Mesodermal cell (in vitro differentiated cells): ENCODE data around the gene G6PC3.

Source experiments
- H3K27ac ChIP-seq: 2 replicates; pipeline ENCODE4 v1.7.0; 2013; ENCODE audit warnings: mild to moderate bottlenecking, low read depth, low read length, moderate library complexity; ENCODE audit not compliant: severe bottlenecking
- H3K36me3 ChIP-seq: 2 replicates; pipeline ENCODE4 v1.7.1; 2013; ENCODE audit warnings: mild to moderate bottlenecking, low read length, moderate library complexity; ENCODE audit not compliant: control insufficient read depth, insufficient read depth
- H3K4me1 ChIP-seq: one replicate; pipeline ENCODE4 v1.7.1; 2013; ENCODE audit warnings: mild to moderate bottlenecking, low read length; ENCODE audit not compliant: insufficient read depth, control insufficient read depth, poor library complexity, severe bottlenecking
- H3K4me3 ChIP-seq: 2 replicates; pipeline ENCODE4 v1.7.0; 2013; ENCODE audit warnings: low read length, control low read depth, mild to moderate bottlenecking; ENCODE audit not compliant: insufficient read depth, poor library complexity, severe bottlenecking; ENCODE audit errors: extremely low read depth
- H3K9me3 ChIP-seq: 2 replicates; pipeline ENCODE4 v1.7.1; 2013; ENCODE audit warnings: mild to moderate bottlenecking, low read length, moderate library complexity; ENCODE audit not compliant: control insufficient read depth
- WGBS, 2 experiments: methylation state at CpG; one replicate each; pipeline ENCODE4 v1.1.5; 2013; ENCODE audit warnings: missing lambda C conversion rate in 2 of 2; ENCODE audit not compliant: insufficient coverage in 2 of 2; 5-methylcytosine and 5-hydroxymethylcytosine counted together

G6PC3 gene

DNA sequence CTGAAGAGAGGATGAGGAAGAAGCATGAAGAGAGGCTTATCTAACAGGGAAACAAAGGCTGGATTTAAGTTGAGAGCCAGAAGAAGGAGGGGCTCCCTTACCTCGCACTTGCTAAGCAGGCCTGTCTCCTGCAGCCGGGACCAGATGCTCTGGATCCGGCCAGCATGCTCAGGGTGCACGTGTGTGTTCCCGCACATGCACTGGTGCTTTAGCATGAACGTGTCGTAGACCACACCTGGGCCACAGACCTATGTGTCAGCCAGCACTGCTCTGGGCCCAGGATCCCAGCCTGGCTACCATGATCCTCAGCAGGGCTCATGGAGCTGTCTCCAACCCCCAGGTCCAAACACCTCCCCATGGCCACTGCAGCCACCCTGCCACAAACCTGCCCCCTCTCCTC, 14.4 kb downstream of the G6PC3 start:
- Histone ChIP-seq H3K4me1 (peaks cover 43% of the 10 kb centered on the region), H3K36me3 (peaks cover 72% of the 10 kb centered on the region), H3K9me3 (no peaks in the 10 kb centered on the region), H3K27ac (no peak overlapping the region), H3K4me3 (no peak overlapping the region)
- WGBS, 2 experiments, result 86 to 93% methylated on average over 7 of the region's 7 CpGs

DNA sequence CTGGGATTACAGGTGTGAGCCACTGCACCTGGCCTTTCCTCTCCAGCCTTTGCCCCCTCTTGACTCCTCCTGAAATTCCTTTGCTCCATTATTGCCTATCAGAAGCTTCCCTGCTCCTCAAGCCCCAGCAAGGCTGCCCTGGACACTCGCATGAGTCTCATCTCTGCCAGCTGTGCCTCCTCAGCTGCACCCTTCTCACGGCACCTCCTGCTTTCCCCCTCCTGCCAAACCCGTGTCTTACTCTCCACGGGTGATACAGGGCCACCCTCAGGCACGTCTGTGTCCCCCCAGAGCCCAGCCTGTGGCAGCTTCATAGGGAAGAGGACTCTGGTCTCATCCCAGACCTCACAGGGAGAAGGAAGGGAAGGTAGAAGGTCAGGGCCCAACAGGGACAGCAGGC, 15.4 kb downstream of the G6PC3 start:
- 89 to 100% methylated on average over 1 to 2 of the region's 5 CpGs for WGBS, 2 experiments
- Histone ChIP-seq H3K4me3 (no peak overlapping the region), H3K9me3 (no peaks in the 10 kb centered on the region), H3K4me1 (peaks cover 43% of the 10 kb centered on the region), H3K36me3 (peaks cover 64% of the 10 kb centered on the region), H3K27ac (peak overlapping the region; percentile 66)

DNA sequence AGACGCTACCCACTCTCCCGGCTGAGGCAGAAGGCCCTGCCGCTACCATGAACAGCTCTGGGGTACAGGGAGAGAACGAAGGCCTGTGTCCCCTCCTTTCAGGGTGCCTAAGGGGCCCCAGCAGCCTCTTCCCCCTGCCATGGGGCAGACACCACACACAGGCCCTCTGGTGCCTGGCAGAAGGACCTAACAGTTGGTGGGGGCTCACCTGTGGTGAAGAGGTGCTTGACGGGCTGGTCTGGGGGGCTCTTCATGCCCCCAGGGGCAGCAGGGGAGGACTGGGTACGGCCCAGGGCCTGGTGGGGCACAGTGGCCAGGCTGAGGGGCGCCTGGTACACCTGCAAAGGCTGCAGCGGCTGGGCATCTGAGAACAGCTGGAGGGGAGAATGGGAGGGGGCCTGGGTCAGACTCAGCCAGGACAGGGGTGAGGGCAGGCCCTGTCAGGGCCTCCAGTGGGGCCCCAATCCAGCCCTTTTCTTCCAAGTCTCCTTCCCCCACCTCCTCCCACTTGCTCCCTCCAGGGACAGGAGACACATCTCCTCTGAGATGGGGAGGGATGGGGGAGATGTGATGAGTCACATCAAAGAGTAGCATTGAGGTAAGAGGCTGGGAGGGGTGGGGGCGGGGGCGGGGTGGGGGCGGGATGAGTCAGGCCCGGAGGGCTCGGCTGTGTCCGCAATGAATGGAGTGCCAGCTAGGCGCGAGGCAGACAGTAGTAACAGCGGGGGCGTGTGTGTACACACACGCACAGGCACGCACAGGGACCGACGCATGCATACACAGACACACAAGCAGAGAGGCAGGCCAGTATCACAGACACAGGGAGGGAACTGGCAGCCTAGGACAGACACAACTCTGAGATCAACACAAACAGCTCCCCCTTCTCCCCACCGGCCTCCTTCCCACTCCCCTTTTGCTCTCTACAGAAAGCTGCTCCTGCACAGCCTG, 16.1 kb downstream of the G6PC3 start:
- peaks cover 43% of the 10 kb centered on the region for H3K4me1 ChIP-seq
- 23 to 31% methylated on average over 16 to 18 of the region's 23 CpGs for WGBS, 2 experiments
- H3K36me3 ChIP-seq, result peaks cover 67% of the 10 kb centered on the region
- H3K4me3 ChIP-seq, result no peak overlapping the region
- peak overlapping the region; percentile 89 for H3K27ac ChIP-seq
- H3K9me3 ChIP-seq, result no peaks in the 10 kb centered on the region

DNA sequence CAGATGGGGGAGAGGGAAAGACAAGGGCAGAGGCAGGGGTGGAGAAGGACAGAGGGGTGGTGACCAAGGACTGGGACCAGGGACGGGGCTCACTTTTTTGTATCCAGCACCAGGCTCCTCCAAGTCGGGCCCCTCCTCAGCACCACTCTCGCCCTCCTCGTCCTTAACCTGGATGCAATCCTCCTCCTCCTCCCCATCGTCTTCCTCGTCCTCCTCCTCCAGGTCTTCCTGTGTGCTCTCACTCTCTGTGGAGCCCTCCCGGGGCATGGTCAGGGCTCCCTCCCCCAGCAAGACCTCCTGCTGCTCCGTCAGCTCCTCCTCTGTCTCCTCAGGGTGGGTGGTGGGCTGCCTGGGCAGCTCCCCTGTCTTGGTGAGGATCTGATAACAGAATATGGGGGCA, 16.8 kb downstream of the G6PC3 start:
- Histone ChIP-seq H3K4me1 (peaks cover 40% of the 10 kb centered on the region), H3K4me3 (peak overlapping the region; percentile 1), H3K27ac (peak overlapping the region; percentile 89), H3K36me3 (peaks cover 67% of the 10 kb centered on the region), H3K9me3 (no peaks in the 10 kb centered on the region)
- WGBS, 2 experiments, result 13 to 22% methylated on average over 4 of the region's 8 CpGs

DNA sequence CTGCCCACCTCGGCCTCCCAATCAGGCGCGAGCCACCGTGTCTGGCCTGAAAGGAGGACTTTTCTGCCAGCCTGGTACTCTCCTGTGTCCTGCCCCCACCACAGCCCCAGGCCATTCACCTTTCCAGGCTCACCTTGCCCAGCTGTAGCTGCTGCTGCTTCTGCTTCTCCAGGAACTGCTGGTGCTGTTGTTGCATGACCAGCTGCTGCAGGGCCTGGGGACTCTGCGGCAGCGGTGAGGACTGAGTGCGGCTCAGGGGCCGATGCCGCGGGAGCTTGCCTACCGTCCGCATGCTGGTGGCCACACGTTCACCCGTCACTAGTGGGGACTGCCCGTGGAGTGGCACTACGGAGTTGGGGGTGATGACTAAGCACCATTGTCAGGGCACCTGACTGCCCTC, 17.7 kb downstream of the G6PC3 start:
- peaks cover 67% of the 10 kb centered on the region for H3K36me3 ChIP-seq
- no peaks in the 10 kb centered on the region for H3K9me3 ChIP-seq
- no peak overlapping the region for H3K4me3 ChIP-seq
- H3K27ac ChIP-seq, result no peak overlapping the region
- H3K4me1 ChIP-seq, result peaks cover 35% of the 10 kb centered on the region
- WGBS, 2 experiments, result 93 to 94% methylated on average over 14 to 16 of the region's 16 CpGs

DNA sequence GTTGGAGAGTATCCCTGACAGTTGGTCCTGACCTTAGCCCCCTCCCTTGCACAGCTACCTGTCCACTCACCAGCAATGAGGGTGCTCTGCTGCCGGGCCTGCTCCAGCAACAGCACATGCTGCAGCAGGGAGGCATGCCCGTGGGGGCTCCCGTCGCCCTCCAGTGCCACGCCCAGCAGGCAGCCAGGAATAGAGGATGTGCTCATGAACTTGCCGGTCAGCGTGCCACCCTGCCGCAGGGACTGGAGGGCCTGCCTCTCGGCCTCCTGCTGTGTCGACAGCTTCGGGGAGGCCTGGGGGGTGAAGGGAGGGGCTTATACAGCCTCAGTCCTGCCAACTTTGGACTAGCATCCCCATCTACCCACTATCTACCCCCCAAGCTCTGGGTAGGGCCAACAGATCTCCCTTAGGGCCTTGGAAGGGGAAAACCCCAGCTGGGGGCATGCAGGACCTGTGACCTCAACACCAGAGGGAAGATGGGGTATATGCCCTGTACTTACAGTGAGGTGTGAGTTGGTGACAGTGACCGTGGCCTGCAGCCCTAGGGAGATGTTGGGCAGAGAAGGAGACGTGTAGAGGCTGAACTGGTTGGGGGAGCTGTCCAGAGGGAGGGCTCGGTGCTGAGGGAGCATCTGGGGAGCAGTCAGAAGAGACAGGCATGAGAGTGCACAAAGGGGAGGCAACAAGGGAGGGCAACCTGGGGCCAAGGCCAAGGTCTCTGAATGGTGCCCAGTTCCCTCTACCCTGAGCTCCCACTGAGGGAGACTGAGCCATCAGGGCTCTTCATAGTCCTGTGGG, 20.9 kb downstream of the G6PC3 start:
- H3K27ac ChIP-seq, result no peak overlapping the region
- peaks cover 38% of the 10 kb centered on the region for H3K4me1 ChIP-seq
- H3K36me3 ChIP-seq, result peaks cover 46% of the 10 kb centered on the region
- H3K9me3 ChIP-seq, result no peaks in the 10 kb centered on the region
- WGBS, 2 experiments, result 97 to 99% methylated on average over 8 to 10 of the region's 14 CpGs
- H3K4me3 ChIP-seq, result no peak overlapping the region

DNA sequence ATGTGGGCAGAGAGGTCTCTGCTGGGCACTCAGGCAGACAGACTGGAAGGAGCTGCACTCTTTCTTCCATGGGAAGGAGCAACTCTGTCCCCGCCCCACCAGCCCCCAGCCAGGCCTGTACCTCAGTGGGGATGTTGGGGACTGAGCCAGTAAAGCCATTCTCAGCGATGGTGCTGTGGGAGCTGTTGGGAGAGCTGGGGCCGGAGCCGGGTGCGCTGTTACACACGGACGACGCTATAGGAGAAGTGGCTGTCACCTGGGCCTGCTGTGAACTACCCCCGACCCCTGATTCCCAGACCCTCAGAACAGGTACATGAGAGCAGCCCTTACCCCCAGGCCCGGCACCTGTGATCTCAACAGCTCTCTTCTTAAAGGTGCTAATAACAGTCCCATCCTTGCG, 21.5 kb downstream of the G6PC3 start:
- peaks cover 40% of the 10 kb centered on the region for H3K4me1 ChIP-seq
- peaks cover 44% of the 10 kb centered on the region for H3K36me3 ChIP-seq
- WGBS, 2 experiments, result 95 to 97% methylated on average over 10 to 11 of the region's 11 CpGs
- H3K4me3 ChIP-seq, result no peak overlapping the region
- no peak overlapping the region for H3K27ac ChIP-seq
- no peaks in the 10 kb centered on the region for H3K9me3 ChIP-seq

DNA sequence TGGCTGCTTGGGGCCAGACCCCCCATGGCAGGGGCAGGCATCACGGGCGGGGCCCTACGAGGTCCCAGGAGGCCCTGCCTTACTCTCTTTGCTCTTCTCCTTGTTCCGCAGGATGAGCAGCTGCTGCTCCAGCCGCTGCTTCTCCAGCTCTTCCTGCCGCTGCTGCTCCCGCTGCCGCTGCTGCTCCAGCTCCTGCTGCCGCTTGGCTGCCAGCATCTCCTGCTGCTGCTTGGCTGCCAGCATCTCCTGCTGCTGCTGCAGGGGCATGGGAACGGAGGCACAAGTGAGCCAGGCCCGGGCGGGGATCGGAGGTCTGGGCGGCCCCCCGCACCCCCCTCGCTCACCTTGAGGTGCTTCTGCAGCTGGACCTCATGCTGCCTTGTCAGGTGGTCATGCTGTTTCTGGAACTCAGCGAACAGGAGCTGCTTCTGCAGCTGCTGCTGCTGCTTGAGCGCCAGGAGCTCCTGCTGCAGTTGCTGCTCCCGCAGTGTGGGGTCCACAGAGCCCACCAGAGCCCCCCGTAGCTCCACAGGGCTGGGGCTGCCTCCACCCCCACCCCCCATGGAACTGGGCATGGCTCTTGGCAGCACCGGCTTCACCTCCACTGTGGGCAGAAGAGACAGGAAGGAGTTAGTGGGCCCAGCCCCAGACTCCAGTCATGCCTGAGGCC, 22.8 kb downstream of the G6PC3 start:
- H3K36me3 ChIP-seq, result peaks cover 37% of the 10 kb centered on the region
- WGBS, 2 experiments, result 89 to 93% methylated on average over 17 to 19 of the region's 21 CpGs
- H3K27ac ChIP-seq, result no peak overlapping the region
- peaks cover 39% of the 10 kb centered on the region for H3K4me1 ChIP-seq
- no peak overlapping the region for H3K4me3 ChIP-seq
- no peaks in the 10 kb centered on the region for H3K9me3 ChIP-seq

DNA sequence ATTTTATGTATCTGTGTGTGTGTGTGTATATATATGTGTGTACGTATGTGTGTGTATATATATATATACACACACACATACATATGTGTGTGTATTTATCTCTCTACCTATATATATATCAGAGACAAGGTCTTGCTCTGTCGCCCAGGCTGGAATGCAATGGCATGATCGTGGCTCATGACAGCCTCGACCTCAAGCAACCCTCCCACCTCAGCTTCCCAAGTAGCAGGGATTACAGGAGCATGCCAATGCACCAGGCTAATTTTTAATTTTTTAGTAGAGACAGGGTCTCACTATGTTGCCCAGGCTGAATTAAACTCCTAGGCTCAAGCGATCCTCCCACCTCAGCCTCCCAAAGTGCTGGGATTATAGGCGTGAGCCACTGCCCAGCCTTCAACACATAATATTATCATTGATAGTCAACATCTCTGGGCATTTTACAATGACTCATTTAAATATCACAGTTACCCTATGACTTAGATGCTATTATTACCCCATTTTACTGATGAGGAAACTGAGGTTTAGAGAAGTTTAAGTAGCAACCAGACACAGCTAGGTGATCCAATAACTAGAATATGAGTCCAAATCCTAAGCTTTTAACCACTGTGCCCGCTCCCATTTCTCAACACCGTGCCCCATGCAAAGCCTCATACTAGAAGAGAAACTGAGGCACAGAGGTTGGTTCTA, 24.3 kb downstream of the G6PC3 start:
- no peak overlapping the region for H3K4me3 ChIP-seq
- H3K4me1 ChIP-seq, result peaks cover 35% of the 10 kb centered on the region
- peak overlapping the region; percentile 99 for H3K27ac ChIP-seq
- 94 to 98% methylated on average over 3 to 4 of the region's 8 CpGs for WGBS, 2 experiments
- peaks cover 38% of the 10 kb centered on the region for H3K36me3 ChIP-seq
- no peaks in the 10 kb centered on the region for H3K9me3 ChIP-seq

DNA sequence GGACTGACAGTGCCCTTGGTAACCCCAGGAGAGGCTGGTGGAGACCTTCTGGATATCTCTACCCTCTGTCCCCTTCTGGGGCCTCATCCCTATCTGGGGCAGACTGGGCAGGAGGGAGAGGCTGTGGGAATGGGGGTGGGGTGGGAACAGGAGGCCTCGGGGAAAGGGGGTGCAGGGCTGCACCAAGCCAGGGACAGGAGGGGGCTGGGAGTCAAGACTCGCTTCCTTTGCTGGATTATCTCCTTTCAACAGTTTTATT, 24.8 kb downstream of the G6PC3 start:
- Histone ChIP-seq H3K36me3 (peaks cover 42% of the 10 kb centered on the region), H3K4me1 (peaks cover 35% of the 10 kb centered on the region), H3K4me3 (no peak overlapping the region), H3K27ac (peak overlapping the region; percentile 99), H3K9me3 (no peaks in the 10 kb centered on the region)
- no CpG with 5 or more reads among the region's 2 CpGs for WGBS, 2 experiments
